GM18861 (cell line): ENCODE data around the gene SECTM1.

Source experiments
- ATAC-seq: cut with Tn5 transposase; IDR thresholded peaks from one replicate; pipeline ENCODE4 v1.9.1; 2021; ENCODE audit not compliant: unreplicated experiment

Gene SECTM1

GRCh38 chr17:82316651-82317393 is 16.7 kb downstream of the SECTM1 start:
- no peak for ATAC-seq

GRCh38 chr17:82315703-82316358 is 17.7 kb downstream of the SECTM1 start:
- no peak for ATAC-seq

GRCh38 chr17:82314727-82315605 is 18.6 kb downstream of the SECTM1 start:
- ATAC-seq: no peak

GRCh38 chr17:82314012-82314726 is 19.4 kb downstream of the SECTM1 start:
- ATAC-seq: no peak

- ATAC-seq: no peak
These were observed 20.2 kb downstream of the SECTM1 start for GRCh38 chr17:82313195-82314011.

- no peak for ATAC-seq
These were observed 21.6 kb downstream of the SECTM1 start for GRCh38 chr17:82311971-82312370.

- ATAC-seq: no peak
These were observed 22.7 kb downstream of the SECTM1 start for GRCh38 chr17:82310877-82311276.

GRCh38 chr17:82309656-82310570 is 23.7 kb downstream of the SECTM1 start:
- no peak for ATAC-seq

GRCh38 chr17:82305727-82306300 is 27.8 kb downstream of the SECTM1 start:
- no peak for ATAC-seq

GRCh38 chr17:82304826-82305726 is 28.5 kb downstream of the SECTM1 start:
- ATAC-seq: no peak

- ATAC-seq: no peak
These were observed 29.4 kb downstream of the SECTM1 start for GRCh38 chr17:82303944-82304808.

- ATAC-seq: no peak
These were observed 30.3 kb downstream of the SECTM1 start for GRCh38 chr17:82302991-82303943.

GRCh38 chr17:82302568-82302963 is 31.0 kb downstream of the SECTM1 start:
- no peak for ATAC-seq

- no peak for ATAC-seq
These were observed 31.5 kb downstream of the SECTM1 start for GRCh38 chr17:82301916-82302567.

GRCh38 chr17:82301300-82301915 is 32.2 kb downstream of the SECTM1 start:
- ATAC-seq: no peak
